Mesodermal cell (in vitro differentiated cells): ENCODE measurements around the gene ELOVL5.
"Not testable (repeated sequence)": the region's sequence is repeated elsewhere in the genome, so short reads cannot be mapped to it uniquely, and the experiment has no call there.

Experiments used
- H3K27ac ChIP-seq: 2 replicates; pipeline ENCODE4 v1.7.0; 2013; ENCODE audit warnings: mild to moderate bottlenecking, low read depth, low read length, moderate library complexity; ENCODE audit not compliant: severe bottlenecking
- H3K36me3 ChIP-seq: 2 replicates; pipeline ENCODE4 v1.7.1; 2013; ENCODE audit warnings: mild to moderate bottlenecking, low read length, moderate library complexity; ENCODE audit not compliant: control insufficient read depth, insufficient read depth
- H3K4me1 ChIP-seq: one replicate; pipeline ENCODE4 v1.7.1; 2013; ENCODE audit warnings: mild to moderate bottlenecking, low read length; ENCODE audit not compliant: insufficient read depth, control insufficient read depth, poor library complexity, severe bottlenecking
- H3K4me3 ChIP-seq: 2 replicates; pipeline ENCODE4 v1.7.0; 2013; ENCODE audit warnings: low read length, control low read depth, mild to moderate bottlenecking; ENCODE audit not compliant: insufficient read depth, poor library complexity, severe bottlenecking; ENCODE audit errors: extremely low read depth
- H3K9me3 ChIP-seq: 2 replicates; pipeline ENCODE4 v1.7.1; 2013; ENCODE audit warnings: mild to moderate bottlenecking, low read length, moderate library complexity; ENCODE audit not compliant: control insufficient read depth
- WGBS, 2 experiments: methylation state at CpG; one replicate each; pipeline ENCODE4 v1.1.5; 2013; ENCODE audit warnings: missing lambda C conversion rate in 2 of 2; ENCODE audit not compliant: insufficient coverage in 2 of 2; 5-methylcytosine and 5-hydroxymethylcytosine counted together

Gene ELOVL5

DNA sequence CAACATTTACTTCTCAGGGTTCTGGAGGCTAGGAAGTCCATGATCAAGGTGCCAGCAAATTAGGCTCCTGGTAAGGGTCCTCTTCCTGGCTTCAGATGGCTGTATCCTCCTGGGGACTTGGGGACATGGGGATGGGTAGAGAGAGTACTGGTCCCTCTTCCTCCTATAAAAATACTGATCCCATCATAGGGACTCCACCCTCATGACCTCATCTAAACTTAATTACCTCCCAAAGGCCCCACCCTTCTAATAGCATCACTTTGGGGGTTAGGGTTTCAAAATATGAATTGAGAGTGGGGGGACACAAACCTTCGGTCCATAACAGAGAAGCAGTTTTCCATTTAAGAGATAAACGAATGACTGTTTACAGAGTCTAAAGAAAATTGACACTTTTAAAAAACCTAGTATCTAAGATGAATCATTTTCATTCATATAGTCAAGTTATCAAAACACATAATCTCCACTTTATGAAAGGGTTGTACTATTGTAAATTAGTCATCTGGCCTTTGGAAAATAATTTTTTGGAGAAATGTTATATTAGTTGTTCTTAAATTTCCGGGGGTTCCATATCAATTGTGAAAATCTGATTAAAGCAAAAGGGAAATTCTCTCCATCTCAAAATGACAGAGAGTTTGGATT is 33.5 kb downstream of the ELOVL5 start:
- peaks cover 3% of the 10 kb centered on the region for H3K36me3 ChIP-seq
- WGBS, 2 experiments = 93% methylated on average over 2 of the region's 3 CpGs; no CpG with 5 or more reads in 1 of the 2 experiments
- H3K4me3 ChIP-seq = no peak overlapping the region
- H3K4me1 ChIP-seq = peaks cover 9% of the 10 kb centered on the region
- no peaks in the 10 kb centered on the region for H3K9me3 ChIP-seq
- no peak overlapping the region for H3K27ac ChIP-seq

DNA sequence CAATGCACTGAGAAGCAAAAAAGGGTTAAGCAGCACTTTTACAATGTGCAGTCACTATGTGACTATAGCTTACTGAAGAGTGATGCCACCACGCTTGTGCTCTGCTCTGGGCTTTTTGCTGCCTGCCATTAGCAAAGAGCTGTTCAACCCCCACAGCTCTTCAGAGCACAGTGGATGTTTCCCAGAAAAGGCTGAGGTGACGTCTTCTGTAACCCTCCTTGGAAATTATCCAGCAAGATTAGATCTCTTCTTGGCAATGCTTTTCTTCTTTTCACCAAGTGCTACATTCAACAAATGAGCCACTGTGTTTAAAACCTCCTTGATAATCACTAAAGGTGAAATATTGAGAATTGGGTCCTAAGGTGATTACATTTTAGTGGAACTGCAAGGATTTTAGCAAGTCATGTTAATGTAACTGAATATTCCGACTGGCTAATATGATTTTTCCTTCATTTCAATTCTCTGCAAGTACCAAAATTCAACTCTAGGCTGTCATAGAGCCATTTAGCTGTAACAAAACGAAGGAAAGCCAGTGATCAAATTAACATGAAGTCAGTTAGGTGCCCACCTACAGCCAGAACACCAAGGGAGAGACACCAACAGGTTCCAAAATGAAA is 34.9 kb downstream of the ELOVL5 start:
- WGBS, 2 experiments = 75 to 86% methylated on average over 2 to 3 of the region's 4 CpGs
- Histone ChIP-seq H3K36me3 (peaks cover 3% of the 10 kb centered on the region), H3K9me3 (no peaks in the 10 kb centered on the region), H3K4me1 (peaks cover 20% of the 10 kb centered on the region), H3K27ac (no peak overlapping the region), H3K4me3 (no peak overlapping the region)

DNA sequence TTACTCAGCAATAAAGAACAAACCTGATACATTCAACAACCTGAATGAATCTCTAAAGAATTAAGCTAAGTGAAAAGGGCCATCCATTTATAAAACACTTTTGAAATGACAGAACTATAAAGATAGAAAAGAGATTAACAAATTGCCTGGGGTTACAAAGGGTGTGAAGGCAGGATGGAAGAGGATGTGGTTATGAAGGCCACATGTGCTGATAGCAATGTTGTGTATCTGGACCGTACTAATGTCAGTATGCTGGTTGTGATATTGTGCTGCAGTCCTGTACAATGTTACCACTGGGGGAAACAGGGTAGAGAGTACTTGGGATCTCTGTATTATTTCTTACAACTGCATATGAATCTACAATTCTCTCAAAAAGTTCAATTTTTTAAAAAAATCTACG is 36.4 kb downstream of the ELOVL5 start:
- H3K4me1 ChIP-seq = peaks cover 20% of the 10 kb centered on the region
- no peak overlapping the region for H3K4me3 ChIP-seq

DNA sequence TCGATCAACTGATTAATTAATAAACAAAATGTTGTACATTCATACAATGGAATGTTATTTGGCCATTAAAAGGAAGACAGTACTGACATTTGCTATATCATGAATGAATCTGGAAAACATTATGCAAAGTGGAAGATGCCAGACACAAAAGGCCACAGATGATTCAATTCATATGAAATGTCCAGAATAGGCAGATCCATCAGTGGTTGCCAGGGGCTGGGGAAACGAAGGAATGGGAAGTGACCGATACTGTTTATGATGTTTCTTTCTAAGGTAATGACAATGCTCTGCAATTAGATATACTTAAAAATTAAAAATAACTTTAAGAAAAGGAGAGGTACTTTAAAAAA is 37.2 kb downstream of the ELOVL5 start:
- Histone ChIP-seq H3K27ac (no peak overlapping the region), H3K4me1 (peaks cover 20% of the 10 kb centered on the region), H3K4me3 (no peak overlapping the region), H3K9me3 (no peaks in the 10 kb centered on the region), H3K36me3 (no peaks in the 10 kb centered on the region)
- no CpG with 5 or more reads among the region's 3 CpGs for WGBS, 2 experiments

More for the DNA sequence above, 36.4 kb downstream of the ELOVL5 start:
- no peak overlapping the region for H3K27ac ChIP-seq
- no peaks in the 10 kb centered on the region for H3K9me3 ChIP-seq
- no peaks in the 10 kb centered on the region for H3K36me3 ChIP-seq
- WGBS, 2 experiments = 86% methylated on average over 1 of the region's 2 CpGs; no CpG with 5 or more reads in 1 of the 2 experiments

DNA sequence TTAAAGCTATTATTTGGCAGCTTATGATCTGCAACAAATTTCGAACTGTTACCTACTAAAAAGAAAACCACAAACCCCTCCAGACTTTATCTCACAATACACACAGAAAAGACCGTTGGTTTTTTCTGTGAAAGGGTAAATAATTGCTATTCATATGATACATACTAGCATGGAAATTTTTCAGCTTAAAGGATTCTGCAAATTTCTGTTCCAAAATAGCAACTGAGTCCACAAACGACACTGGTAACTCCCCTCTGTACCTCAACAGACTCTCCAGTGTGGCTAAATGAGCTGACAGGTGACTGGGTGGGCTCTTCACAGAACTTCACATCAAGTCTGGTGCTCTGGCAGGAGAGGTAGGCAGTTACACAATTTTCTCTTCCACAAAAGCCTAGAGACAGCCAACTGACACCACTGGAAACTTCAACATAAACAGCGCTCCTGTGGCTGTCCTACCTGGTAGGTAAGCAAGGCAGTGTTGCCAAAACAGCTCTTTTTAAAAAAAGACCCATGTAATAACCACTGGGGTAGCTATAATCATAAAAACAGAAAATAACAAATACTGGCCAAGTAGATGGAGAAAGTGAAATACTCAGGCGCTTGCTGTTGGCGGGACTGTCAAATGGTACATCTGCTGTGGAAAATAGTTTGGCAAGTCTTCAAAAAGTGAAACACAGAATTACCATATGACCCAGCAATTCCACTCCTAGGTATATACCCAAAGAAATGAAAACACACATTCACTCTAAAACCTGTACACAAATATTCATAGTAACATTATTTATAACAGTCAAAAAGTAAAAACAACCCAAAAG is 37.8 kb downstream of the ELOVL5 start:
- peaks cover 20% of the 10 kb centered on the region for H3K4me1 ChIP-seq
- H3K4me3 ChIP-seq = no peak overlapping the region
- WGBS, 2 experiments = 83 to 90% methylated on average over 2 of the region's 6 CpGs
- no peaks in the 10 kb centered on the region for H3K36me3 ChIP-seq
- H3K27ac ChIP-seq = no peak overlapping the region
- H3K9me3 ChIP-seq = no peaks in the 10 kb centered on the region

DNA sequence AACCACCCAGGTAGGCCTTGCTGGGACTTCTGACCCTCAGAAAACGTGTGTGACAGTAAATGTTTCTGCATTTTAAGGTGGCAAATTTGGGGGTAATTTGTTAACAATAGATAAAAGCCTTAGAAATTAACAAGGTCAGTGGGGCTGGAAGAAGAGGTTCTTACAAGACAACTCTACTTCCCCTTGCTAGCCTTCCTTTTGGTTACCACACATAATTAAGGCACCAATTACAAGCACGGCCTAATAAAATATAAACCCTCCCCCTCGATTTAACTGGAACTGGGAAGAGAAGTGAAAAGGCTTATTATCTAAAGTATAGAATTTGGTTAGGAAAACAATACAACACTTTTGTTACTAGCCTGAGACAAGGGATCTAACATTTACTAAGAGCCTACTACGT is 38.8 kb downstream of the ELOVL5 start:
- WGBS, 2 experiments = no CpG with 5 or more reads among the region's 4 CpGs
- Histone ChIP-seq H3K36me3 (no peaks in the 10 kb centered on the region), H3K27ac (no peak overlapping the region), H3K4me1 (peaks cover 20% of the 10 kb centered on the region), H3K4me3 (no peak overlapping the region), H3K9me3 (no peaks in the 10 kb centered on the region)

DNA sequence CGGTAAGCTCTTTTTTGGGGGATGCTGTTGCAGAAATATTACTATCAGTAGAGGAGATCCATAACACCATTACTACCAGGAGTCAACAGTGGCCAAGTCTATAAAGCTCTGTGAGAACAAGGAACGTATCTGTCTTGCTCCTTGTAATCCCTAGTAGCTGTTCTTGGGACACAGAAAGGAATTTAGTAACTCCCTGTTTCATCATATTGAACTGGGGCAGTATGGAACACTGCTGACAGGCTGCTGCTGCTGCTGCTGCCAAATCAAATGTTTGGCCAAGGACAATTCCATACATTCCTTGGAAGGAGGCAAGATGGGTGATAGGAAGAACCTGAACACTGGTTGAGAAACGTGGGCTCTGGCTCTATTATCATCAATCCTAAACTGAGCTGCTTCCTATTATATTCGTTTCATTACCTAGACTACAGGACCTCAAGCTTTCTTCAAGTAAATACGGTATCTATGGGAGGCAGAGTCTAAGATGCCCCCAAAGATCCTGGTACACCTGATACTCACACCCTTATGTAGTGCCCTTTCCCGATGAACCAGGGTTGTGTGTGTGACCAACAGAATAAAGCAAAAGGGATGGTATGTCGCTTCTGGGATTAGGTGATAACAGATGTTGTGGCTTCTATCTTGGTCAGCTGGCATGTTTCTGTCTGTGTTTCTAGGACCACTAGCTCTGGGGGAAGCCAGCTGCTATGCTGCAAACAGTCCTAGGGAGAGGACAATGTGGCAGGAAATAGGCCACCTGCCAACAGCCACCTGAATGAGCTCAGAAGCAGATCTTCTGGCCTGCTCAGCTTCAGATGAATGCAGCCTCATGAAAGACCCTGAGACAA is 39.5 kb downstream of the ELOVL5 start:
- H3K9me3 ChIP-seq = no peaks in the 10 kb centered on the region
- H3K27ac ChIP-seq = no peak overlapping the region
- no peak overlapping the region for H3K4me3 ChIP-seq
- WGBS, 2 experiments = 78 to 88% methylated on average over 3 to 4 of the region's 7 CpGs
- peaks cover 18% of the 10 kb centered on the region for H3K4me1 ChIP-seq
- H3K36me3 ChIP-seq = no peaks in the 10 kb centered on the region

DNA sequence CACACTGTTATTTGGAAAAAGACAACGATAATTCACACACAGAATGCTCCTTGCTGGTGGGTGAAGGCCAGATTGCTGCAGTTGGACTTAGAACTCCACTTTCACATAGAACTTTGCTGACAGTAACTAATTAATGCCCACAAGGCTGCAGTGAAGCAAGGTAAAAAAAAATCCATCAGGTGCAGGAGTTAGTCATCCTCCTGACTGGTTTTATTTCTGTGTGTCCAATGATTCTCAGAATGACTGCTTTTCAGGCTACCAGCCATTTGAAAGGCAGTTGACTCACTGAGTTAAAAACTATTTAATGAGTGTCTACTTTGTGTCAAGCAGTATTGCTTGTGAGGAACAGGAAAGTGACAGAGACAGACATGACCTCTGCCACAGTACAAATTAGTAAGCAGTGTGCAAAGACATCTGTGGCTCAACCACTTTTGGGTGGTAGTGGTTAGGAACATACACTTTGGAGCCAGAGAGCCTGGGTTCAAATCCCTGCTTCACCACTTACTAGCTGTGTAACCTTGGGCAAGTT is 41.9 kb downstream of the ELOVL5 start:
- H3K4me3 ChIP-seq = no peak overlapping the region
- no peaks in the 10 kb centered on the region for H3K9me3 ChIP-seq
- peaks cover 25% of the 10 kb centered on the region for H3K4me1 ChIP-seq
- no peak overlapping the region for H3K27ac ChIP-seq
- H3K36me3 ChIP-seq = no peaks in the 10 kb centered on the region
- 100% methylated on average over 1 of the region's 1 CpG; no CpG with 5 or more reads in 1 of the 2 experiments for WGBS, 2 experiments

DNA sequence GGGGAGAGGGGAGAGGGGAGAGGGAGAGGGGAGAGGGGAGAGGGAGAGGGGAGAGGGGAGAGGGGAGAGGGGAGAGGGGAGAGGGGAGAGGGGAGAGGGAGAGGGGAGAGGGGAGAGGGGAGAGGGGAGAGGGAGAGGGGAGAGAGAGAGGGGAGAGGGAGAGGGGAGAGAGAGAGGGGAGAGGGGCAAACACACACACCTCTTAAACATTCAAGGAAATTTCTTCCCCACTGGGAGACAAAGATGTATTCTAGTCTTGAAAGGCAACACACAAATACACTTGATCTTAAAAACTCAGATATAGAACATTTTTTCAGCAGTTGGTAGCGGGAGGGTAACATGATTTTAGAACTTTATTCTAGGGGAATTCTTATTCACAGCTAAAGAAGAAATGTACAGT is 42.5 kb downstream of the ELOVL5 start:
- H3K27ac ChIP-seq, H3K36me3 ChIP-seq, H3K4me3 ChIP-seq, H3K9me3 ChIP-seq: not testable (repeated sequence)
- H3K4me1 ChIP-seq = peaks cover 31% of the 10 kb centered on the region
- no CpG with 5 or more reads among the region's 1 CpG for WGBS, 2 experiments

DNA sequence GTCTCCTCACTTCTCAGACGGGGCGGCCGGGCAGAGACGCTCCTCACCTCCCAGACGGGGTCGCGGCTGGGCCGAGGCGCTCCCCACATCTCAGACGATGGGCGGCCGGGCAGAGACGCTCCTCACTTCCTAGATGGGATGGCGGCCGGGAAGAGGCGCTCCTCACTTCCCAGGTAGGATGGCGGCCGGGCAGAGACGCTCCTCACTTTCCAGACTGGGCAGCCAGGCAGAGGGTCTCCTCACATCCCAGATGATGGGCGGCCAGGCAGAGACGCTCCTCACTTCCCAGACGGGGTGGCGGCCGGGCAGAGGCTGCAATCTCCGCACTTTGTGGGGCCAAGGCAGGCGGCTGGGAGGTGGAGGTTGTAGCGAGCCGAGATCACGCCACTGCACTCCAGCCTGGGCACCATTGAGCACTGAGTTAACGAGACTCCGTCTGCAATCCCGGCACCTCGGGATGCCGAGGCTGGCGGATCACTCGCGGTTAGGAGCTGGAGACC is 43.2 kb downstream of the ELOVL5 start:
- H3K27ac ChIP-seq, H3K4me3 ChIP-seq, H3K36me3 ChIP-seq, H3K9me3 ChIP-seq: not testable (repeated sequence)
- peaks cover 36% of the 10 kb centered on the region for H3K4me1 ChIP-seq
- 95 to 98% methylated on average over 13 to 15 of the region's 37 CpGs for WGBS, 2 experiments
